Trophoblast cell (in vitro differentiated cells and primary cell): ENCODE data around the gene KCTD13.

Experiments
- DNase-seq, 2 donors: peaks; one replicate each; pipeline ENCODE4 v3.0.0-alpha.2; 2016
- H2AFZ ChIP-seq: 2 replicates; pipeline ENCODE4 v1.6.1; 2013; ENCODE audit warnings: low read length, moderate library complexity, mild to moderate bottlenecking; ENCODE audit not compliant: insufficient read depth, poor library complexity
- H2AK5ac ChIP-seq: 2 replicates; pipeline ENCODE4 v1.6.1; 2013; ENCODE audit warnings: mild to moderate bottlenecking, low read length
- H2BK120ac ChIP-seq: 2 replicates; pipeline ENCODE4 v1.6.1; 2013; ENCODE audit warnings: low read length, mild to moderate bottlenecking, moderate library complexity; ENCODE audit not compliant: insufficient read depth, poor library complexity
- H2BK12ac ChIP-seq: 2 replicates; pipeline ENCODE4 v1.6.1; 2013; ENCODE audit warnings: mild to moderate bottlenecking, low read length, moderate library complexity
- H2BK5ac ChIP-seq: 2 replicates; pipeline ENCODE4 v1.6.1; 2013; ENCODE audit warnings: low read length, low read depth, moderate library complexity, mild to moderate bottlenecking; ENCODE audit not compliant: poor library complexity
- H3K14ac ChIP-seq: 2 replicates; pipeline ENCODE4 v1.6.1; 2013; ENCODE audit warnings: mild to moderate bottlenecking, low read length
- H3K18ac ChIP-seq: 2 replicates; pipeline ENCODE4 v1.6.1; 2013; ENCODE audit warnings: mild to moderate bottlenecking, low read length
- H3K23ac ChIP-seq: 2 replicates; pipeline ENCODE4 v1.6.1; 2013; ENCODE audit warnings: low read length
- H3K27ac ChIP-seq: 2 replicates; pipeline ENCODE4 v1.5.1; 2013; ENCODE audit warnings: low read depth, mild to moderate bottlenecking, inconsistent platforms, low read length, moderate library complexity
- H3K27me3 ChIP-seq: 2 replicates; pipeline ENCODE4 v1.6.1; 2013; ENCODE audit warnings: inconsistent platforms, mild to moderate bottlenecking, low read length, moderate library complexity; ENCODE audit not compliant: insufficient read depth
- H3K36me3 ChIP-seq, 2 experiments: 1 replicate in 1 of 2; 2 replicates in 1 of 2; pipeline ENCODE4 v1.6.1; 2013; ENCODE audit warnings: low read length in 2 of 2, mild to moderate bottlenecking in 2 of 2, moderate library complexity in 1 of 2; ENCODE audit not compliant: insufficient read depth in 2 of 2, control insufficient read depth in 1 of 2
- H3K4ac ChIP-seq: 2 replicates; pipeline ENCODE4 v1.6.1; 2013; ENCODE audit warnings: low read depth, mild to moderate bottlenecking, low read length, moderate library complexity
- H3K4me1 ChIP-seq, 2 experiments: 1 replicate in 1 of 2; 2 replicates in 1 of 2; pipeline ENCODE4 v1.6.1; 2013; ENCODE audit warnings: low read length in 2 of 2, mild to moderate bottlenecking in 2 of 2, moderate library complexity in 1 of 2; ENCODE audit not compliant: insufficient read depth in 2 of 2, control insufficient read depth in 1 of 2
- H3K4me2 ChIP-seq: 2 replicates; pipeline ENCODE4 v1.6.1; 2013; ENCODE audit warnings: inconsistent platforms, mild to moderate bottlenecking, low read length, moderate library complexity
- H3K4me3 ChIP-seq: 2 replicates; pipeline ENCODE4 v1.5.1; 2013; ENCODE audit warnings: mild to moderate bottlenecking, low read depth, low read length, inconsistent platforms
- H3K79me1 ChIP-seq: one replicate; pipeline ENCODE4 v1.6.1; 2013; ENCODE audit warnings: low read length
- H3K79me2 ChIP-seq: 2 replicates; pipeline ENCODE4 v1.6.1; 2013; ENCODE audit warnings: low read length, mild to moderate bottlenecking; ENCODE audit not compliant: control insufficient read depth, insufficient read depth, poor library complexity
- H3K9ac ChIP-seq: 2 replicates; pipeline ENCODE4 v1.6.1; 2013; ENCODE audit warnings: mild to moderate bottlenecking, low read length
- H3K9me3 ChIP-seq: 2 replicates; pipeline ENCODE4 v1.6.1; 2013; ENCODE audit warnings: low read depth, mild to moderate bottlenecking, control low read depth, inconsistent platforms, low read length; ENCODE audit not compliant: insufficient read depth
- H4K12ac ChIP-seq: 2 replicates; pipeline ENCODE4 v1.6.1; 2013; ENCODE audit warnings: low read depth, mild to moderate bottlenecking, low read length, moderate library complexity
- H4K8ac ChIP-seq: 2 replicates; pipeline ENCODE4 v1.6.1; 2013; ENCODE audit warnings: low read depth, mild to moderate bottlenecking, low read length, moderate library complexity
- H4K91ac ChIP-seq: one replicate; pipeline ENCODE4 v1.6.1; 2013; ENCODE audit warnings: low read depth, mild to moderate bottlenecking, low read length, moderate library complexity
- WGBS: extraction: QIAGEN DNeasy Blood & Tissue Kit; methylation state at CpG from one replicate; pipeline ENCODE4 v1.1.7; 2013; ENCODE audit warnings: missing lambda C conversion rate; ENCODE audit not compliant: insufficient read length, insufficient coverage; ENCODE audit errors: extremely low coverage; 5-methylcytosine and 5-hydroxymethylcytosine counted together

The KCTD13 gene

GRCh38 chr16:29920288-29921033 lies 5.6 kb downstream of the KCTD13 start:
- no peak overlapping the region for H2BK12ac ChIP-seq
- H3K36me3 ChIP-seq = peaks cover 17 to 18% of the 10 kb centered on the region in 2 experiments
- no CpG with 5 or more reads among the region's 6 CpGs for WGBS
- no peak for DNase-seq
- H3K27ac ChIP-seq = no peak overlapping the region
- H3K9ac ChIP-seq = no peak overlapping the region
- peaks cover 5% of the 10 kb centered on the region for H3K79me2 ChIP-seq
- H4K12ac ChIP-seq = no peak overlapping the region
- no peaks in the 10 kb centered on the region for H3K9me3 ChIP-seq
- no peak overlapping the region for H3K23ac ChIP-seq
- no peak overlapping the region for H3K4me2 ChIP-seq
- H2BK5ac ChIP-seq = no peak overlapping the region
- no peak overlapping the region for H4K8ac ChIP-seq
- H3K4me3 ChIP-seq = no peak overlapping the region
- no peak overlapping the region for H2AK5ac ChIP-seq
- H3K79me1 ChIP-seq = no peaks in the 10 kb centered on the region
- H3K14ac ChIP-seq = no peak overlapping the region
- peaks cover 4 to 7% of the 10 kb centered on the region in 2 experiments for H3K4me1 ChIP-seq
- H3K18ac ChIP-seq = no peak overlapping the region
- H3K27me3 ChIP-seq = no peaks in the 10 kb centered on the region
- no peak overlapping the region for H2AFZ ChIP-seq
- no peak overlapping the region for H2BK120ac ChIP-seq
- no peak overlapping the region for H4K91ac ChIP-seq
- no peak overlapping the region for H3K4ac ChIP-seq

DNA sequence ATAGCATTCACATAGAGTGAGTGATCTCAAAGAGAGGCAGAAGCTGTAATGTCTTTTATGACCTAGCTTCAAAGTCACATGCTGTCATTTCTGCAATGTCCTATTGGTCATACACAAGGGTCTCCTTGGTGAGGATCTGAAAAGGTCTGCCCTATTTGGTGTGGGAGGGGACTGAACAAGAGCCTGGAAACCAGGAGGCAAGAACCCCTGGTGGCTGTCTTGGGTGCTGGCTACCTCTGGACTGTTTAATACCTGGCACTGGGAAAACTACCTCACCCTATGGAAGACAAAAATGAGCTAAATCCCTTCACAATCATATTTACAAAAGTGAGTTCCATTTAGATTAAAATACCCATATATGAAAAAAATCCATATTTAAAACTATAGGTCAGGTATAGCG lies 9.0 kb downstream of the KCTD13 start:
- Histone ChIP-seq H3K4me3 (no peak overlapping the region), H3K14ac (no peak overlapping the region), H2BK120ac (no peak overlapping the region), H3K36me3 (peaks cover 10 to 17% of the 10 kb centered on the region in 2 experiments), H3K79me2 (no peaks in the 10 kb centered on the region), H4K12ac (no peak overlapping the region), H3K23ac (no peak overlapping the region), H3K4ac (no peak overlapping the region), H3K27me3 (no peaks in the 10 kb centered on the region), H3K9me3 (peaks cover 2% of the 10 kb centered on the region), H3K4me2 (no peak overlapping the region), H4K91ac (no peak overlapping the region), H3K18ac (no peak overlapping the region), H3K9ac (no peak overlapping the region), H2BK5ac (no peak overlapping the region), H2AFZ (no peak overlapping the region), H3K4me1 (no peaks in the 10 kb centered on the region), H3K27ac (no peak overlapping the region), H3K79me1 (no peaks in the 10 kb centered on the region), H2BK12ac (no peak overlapping the region), H4K8ac (no peak overlapping the region), H2AK5ac (no peak overlapping the region)
- WGBS = no CpG with 5 or more reads among the region's 1 CpG
- no peak for DNase-seq

- no peaks in the 10 kb centered on the region for H3K4me1 ChIP-seq
- no peak overlapping the region for H4K91ac ChIP-seq
- H3K18ac ChIP-seq = no peak overlapping the region
- H3K9ac ChIP-seq = no peak overlapping the region
- no CpG with 5 or more reads among the region's 6 CpGs for WGBS
- no peak overlapping the region for H3K4me2 ChIP-seq
- no peak overlapping the region for H2AK5ac ChIP-seq
- no peak overlapping the region for H3K14ac ChIP-seq
- H3K23ac ChIP-seq = no peak overlapping the region
- no peak overlapping the region for H2BK12ac ChIP-seq
- H3K27ac ChIP-seq = no peak overlapping the region
- H3K4ac ChIP-seq = no peak overlapping the region
- H2AFZ ChIP-seq = no peak overlapping the region
- no peak overlapping the region for H4K8ac ChIP-seq
- no peaks in the 10 kb centered on the region for H3K79me1 ChIP-seq
- no peak overlapping the region for H2BK120ac ChIP-seq
- no peaks in the 10 kb centered on the region for H3K27me3 ChIP-seq
- H3K9me3 ChIP-seq = peaks cover 2% of the 10 kb centered on the region
- no peak overlapping the region for H3K4me3 ChIP-seq
- DNase-seq = no peak
- peaks cover 11 to 13% of the 10 kb centered on the region in 2 experiments for H3K36me3 ChIP-seq
- H2BK5ac ChIP-seq = no peak overlapping the region
- H4K12ac ChIP-seq = no peak overlapping the region
- H3K79me2 ChIP-seq = no peaks in the 10 kb centered on the region
Observed at GRCh38 chr16:29915590-29916247, 10.3 kb downstream of the KCTD13 start.

- H4K8ac ChIP-seq = no peak overlapping the region
- no peak overlapping the region for H3K4me3 ChIP-seq
- H3K4ac ChIP-seq = no peak overlapping the region
- no peak overlapping the region for H3K23ac ChIP-seq
- no peak overlapping the region for H4K91ac ChIP-seq
- H4K12ac ChIP-seq = no peak overlapping the region
- no peak overlapping the region for H2BK120ac ChIP-seq
- H3K27ac ChIP-seq = no peak overlapping the region
- H3K27me3 ChIP-seq = no peaks in the 10 kb centered on the region
- no peaks in the 10 kb centered on the region for H3K4me1 ChIP-seq
- H2AK5ac ChIP-seq = no peak overlapping the region
- H3K4me2 ChIP-seq = no peak overlapping the region
- peaks cover 8 to 11% of the 10 kb centered on the region in 2 experiments for H3K36me3 ChIP-seq
- no peak overlapping the region for H3K9ac ChIP-seq
- H3K79me1 ChIP-seq = no peaks in the 10 kb centered on the region
- WGBS = no CpG with 5 or more reads among the region's 8 CpGs
- no peak overlapping the region for H2BK12ac ChIP-seq
- peaks cover 2% of the 10 kb centered on the region for H3K9me3 ChIP-seq
- no peak overlapping the region for H3K14ac ChIP-seq
- no peak for DNase-seq
- H2BK5ac ChIP-seq = no peak overlapping the region
- no peak overlapping the region for H3K18ac ChIP-seq
- no peak overlapping the region for H2AFZ ChIP-seq
- no peaks in the 10 kb centered on the region for H3K79me2 ChIP-seq
Observed at GRCh38 chr16:29913514-29913913, 12.5 kb downstream of the KCTD13 start.
